ENCODE measurements around the gene CD74. TPM values are rescaled to one million over a fixed set of nuclear protein-coding genes. Genes with fewer than 3 reads are reported as not detected.

The CD74 gene
- total and polyA plus RNA-seq, 2 donors (not counting 1 experiment from before 2014, with no cell fraction given) = 1.3 to 5.9 TPM

GRCh38 chr5:150446088-150446487, 33.4 kb upstream of the CD74 start:
- Histone ChIP-seq H3K79me2 (ENCODE audit: control insufficient read depth, insufficient read depth, low read length) (peaks cover 42% of the 10 kb centered on the region), H4K20me1 (ENCODE audit: control insufficient read depth, extremely low read depth, insufficient read depth, low read length) (peaks cover 2% of the 10 kb centered on the region), H3K27me3 (ENCODE audit: control insufficient read depth, insufficient read depth, low read length) (no peaks in the 10 kb centered on the region), H3K9me3 (ENCODE audit: control insufficient read depth, insufficient read depth, low read depth, low read length) (no peaks in the 10 kb centered on the region), H3K9ac (ENCODE audit: insufficient read depth, low read length) (no peak overlapping the region), H3K4me2 (ENCODE audit: extremely low read depth, insufficient read depth, low read length) (no peak overlapping the region), H3K36me3 (ENCODE audit: control insufficient read depth, insufficient read depth, low read length) (peaks cover 35% of the 10 kb centered on the region), H3K27ac (ENCODE audit: insufficient read depth, low read length) (no peak overlapping the region), H2AFZ (ENCODE audit: low read length) (no peak overlapping the region), H3K4me3 (replicated peaks in 1 of 4; ENCODE audit: control extremely low read depth in 1 of 4, insufficient read depth in 1 of 4, low read depth in 3 of 4, low read length in 4 of 4) (no peak overlapping the region), H3K4me1 (ENCODE audit: control insufficient read depth, extremely low read depth, insufficient read depth, low read length) (peaks cover 9% of the 10 kb centered on the region)
- TF ChIP-seq CTCF (conservative IDR thresholded peaks at IDR 0.05 in 1 of 2, IDR thresholded peaks at IDR 0.05 in 1 of 2; ENCODE audit: low read depth in 1 of 2, low read length in 2 of 2) (no peak), EZH2 (IDR thresholded peaks at IDR 0.05; ENCODE audit: low read length, missing control alignments) (no peak)
- DNase-seq (ENCODE audit: low read depth in 2 of 2) = no peak

GRCh38 chr5:150444770-150445169, 32.1 kb upstream of the CD74 start:
- no peak overlapping the region for H3K4me3 ChIP-seq (replicated peaks in 1 of 4; ENCODE audit: control extremely low read depth in 1 of 4, insufficient read depth in 1 of 4, low read depth in 3 of 4, low read length in 4 of 4)
- no peak overlapping the region for H3K4me2 ChIP-seq (ENCODE audit: extremely low read depth, insufficient read depth, low read length)
- H3K9ac ChIP-seq (ENCODE audit: insufficient read depth, low read length) = no peak overlapping the region
- no peaks in the 10 kb centered on the region for H3K9me3 ChIP-seq (ENCODE audit: control insufficient read depth, insufficient read depth, low read depth, low read length)
- H3K36me3 ChIP-seq (ENCODE audit: control insufficient read depth, insufficient read depth, low read length) = peaks cover 35% of the 10 kb centered on the region
- no peak overlapping the region for H2AFZ ChIP-seq (ENCODE audit: low read length)
- peaks cover 42% of the 10 kb centered on the region for H3K79me2 ChIP-seq (ENCODE audit: control insufficient read depth, insufficient read depth, low read length)
- no peak overlapping the region for H3K27ac ChIP-seq (ENCODE audit: insufficient read depth, low read length)
- peaks cover 9% of the 10 kb centered on the region for H3K4me1 ChIP-seq (ENCODE audit: control insufficient read depth, extremely low read depth, insufficient read depth, low read length)
- no peak for DNase-seq (ENCODE audit: low read depth in 2 of 2)
- H3K27me3 ChIP-seq (ENCODE audit: control insufficient read depth, insufficient read depth, low read length) = no peaks in the 10 kb centered on the region
- no peak for TF ChIP-seq CTCF (conservative IDR thresholded peaks at IDR 0.05 in 1 of 2, IDR thresholded peaks at IDR 0.05 in 1 of 2; ENCODE audit: low read depth in 1 of 2, low read length in 2 of 2)
- no peak for TF ChIP-seq EZH2 (IDR thresholded peaks at IDR 0.05; ENCODE audit: low read length, missing control alignments)
- H4K20me1 ChIP-seq (ENCODE audit: control insufficient read depth, extremely low read depth, insufficient read depth, low read length) = peaks cover 2% of the 10 kb centered on the region

GRCh38 chr5:150443242-150444075, 30.7 kb upstream of the CD74 start:
- H3K4me3 ChIP-seq (replicated peaks in 1 of 4; ENCODE audit: control extremely low read depth in 1 of 4, insufficient read depth in 1 of 4, low read depth in 3 of 4, low read length in 4 of 4) = no peak overlapping the region
- peaks cover 9% of the 10 kb centered on the region for H3K4me1 ChIP-seq (ENCODE audit: control insufficient read depth, extremely low read depth, insufficient read depth, low read length)
- H2AFZ ChIP-seq (ENCODE audit: low read length) = no peak overlapping the region
- no peaks in the 10 kb centered on the region for H3K9me3 ChIP-seq (ENCODE audit: control insufficient read depth, insufficient read depth, low read depth, low read length)
- H3K36me3 ChIP-seq (ENCODE audit: control insufficient read depth, insufficient read depth, low read length) = peaks cover 35% of the 10 kb centered on the region
- peaks cover under 1% of the 10 kb centered on the region for H4K20me1 ChIP-seq (ENCODE audit: control insufficient read depth, extremely low read depth, insufficient read depth, low read length)
- no peaks in the 10 kb centered on the region for H3K27me3 ChIP-seq (ENCODE audit: control insufficient read depth, insufficient read depth, low read length)
- no peak overlapping the region for H3K9ac ChIP-seq (ENCODE audit: insufficient read depth, low read length)
- no peak for DNase-seq (ENCODE audit: low read depth in 2 of 2)
- H3K4me2 ChIP-seq (ENCODE audit: extremely low read depth, insufficient read depth, low read length) = no peak overlapping the region
- H3K27ac ChIP-seq (ENCODE audit: insufficient read depth, low read length) = no peak overlapping the region
- TF ChIP-seq EZH2 (IDR thresholded peaks at IDR 0.05; ENCODE audit: low read length, missing control alignments) (no peak), CTCF (conservative IDR thresholded peaks at IDR 0.05 in 1 of 2, IDR thresholded peaks at IDR 0.05 in 1 of 2; ENCODE audit: low read depth in 1 of 2, low read length in 2 of 2) (no peak)
- peaks cover 31% of the 10 kb centered on the region for H3K79me2 ChIP-seq (ENCODE audit: control insufficient read depth, insufficient read depth, low read length)

All from fibroblast of lung (primary cell).